ENCODE measurements around the gene PACS1.
"Not testable (repeated sequence)": the region's sequence is repeated elsewhere in the genome, so short reads cannot be mapped to it uniquely, and the experiment has no call there.

The PACS1 gene

DNA sequence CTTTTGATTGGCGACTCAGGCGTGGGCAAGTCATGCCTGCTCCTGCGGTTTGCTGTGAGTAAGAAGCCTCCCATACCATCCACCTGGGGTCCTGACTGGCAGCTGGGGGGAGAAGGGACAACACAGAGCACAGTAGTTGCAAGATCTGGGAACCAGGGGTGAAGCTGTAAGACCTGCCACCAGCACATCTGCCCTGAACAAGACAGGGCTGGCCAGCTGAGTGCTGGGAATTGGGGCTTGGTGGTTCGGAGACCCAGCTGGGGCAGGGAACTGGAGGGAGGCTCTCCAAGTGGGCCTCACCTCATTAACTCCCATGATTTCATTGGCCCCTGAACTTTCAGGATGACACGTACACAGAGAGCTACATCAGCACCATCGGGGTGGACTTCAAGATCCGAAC lies 201.7 kb downstream of the PACS1 start:
- TF ChIP-seq CTCF (conservative IDR thresholded peaks at IDR 0.05; ENCODE audit: low read depth) = no peak
- ChIA-PET CTCF (interaction anchor here (0.5 to 1.9 kb wide), 2 partner anchors 11 to 13 kb away, joined by 5 to 13 read pairs; no protein-coding TSS in a partner anchor), POLR2A (ENCODE audit: low non-redundant PET) (no interaction called here)
- peak overlapping the region; percentile 77 for H3K27ac ChIP-seq
- no peak for DNase-seq (ENCODE audit: low spot score)

DNA sequence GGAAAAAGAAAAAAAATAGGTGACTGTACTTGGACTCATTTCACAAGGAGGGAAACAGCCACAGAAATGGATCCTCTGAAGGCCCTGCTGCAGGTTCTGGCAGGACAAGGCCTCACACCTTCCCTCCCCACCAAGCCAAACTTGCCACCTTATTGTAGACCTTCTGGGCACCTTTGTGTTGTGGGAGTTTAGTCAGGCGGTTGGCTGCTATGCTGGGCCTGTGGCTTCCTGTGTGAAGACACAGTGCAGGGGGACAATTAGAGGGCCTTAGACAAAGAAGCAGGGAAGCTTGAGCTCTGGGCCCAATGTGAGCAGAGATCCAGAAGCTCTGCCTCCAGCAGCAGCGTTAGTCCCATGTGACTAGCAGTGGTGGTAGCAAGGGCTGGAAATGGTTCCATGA lies 202.5 kb downstream of the PACS1 start:
- no peak for DNase-seq (ENCODE audit: low spot score)
- ChIA-PET POLR2A (ENCODE audit: low non-redundant PET) (no interaction called here), CTCF (interaction anchor here (1.4 to 1.9 kb wide), 2 partner anchors 10 to 14 kb away, joined by 3 to 13 read pairs; no protein-coding TSS in a partner anchor)
- no peak for TF ChIP-seq CTCF (conservative IDR thresholded peaks at IDR 0.05; ENCODE audit: low read depth)
- peak overlapping the region; percentile 77 for H3K27ac ChIP-seq

GRCh38 chr11:66274219-66274618 lies 204.1 kb downstream of the PACS1 start:
- ChIA-PET CTCF (interaction anchor here (1.8 kb wide), 1 partner anchor 9 kb away, joined by 4 read pairs; no protein-coding TSS in a partner anchor), POLR2A (ENCODE audit: low non-redundant PET) (interaction anchor here (0.5 kb wide), 1 partner anchor 16 kb away, joined by 3 read pairs; no protein-coding TSS in a partner anchor)
- no peak for DNase-seq (ENCODE audit: low spot score)
- H3K27ac ChIP-seq = peak overlapping the region; percentile 77
- no peak for TF ChIP-seq CTCF (conservative IDR thresholded peaks at IDR 0.05; ENCODE audit: low read depth)

GRCh38 chr11:66275396-66275795 lies 205.3 kb downstream of the PACS1 start:
- no peak for DNase-seq (ENCODE audit: low spot score)
- POLR2A ChIA-PET (ENCODE audit: low non-redundant PET) = no interaction called here
- no peak for TF ChIP-seq CTCF (conservative IDR thresholded peaks at IDR 0.05; ENCODE audit: low read depth)
- CTCF ChIA-PET = no interaction called here
- H3K27ac ChIP-seq = peak overlapping the region; percentile 77

DNA sequence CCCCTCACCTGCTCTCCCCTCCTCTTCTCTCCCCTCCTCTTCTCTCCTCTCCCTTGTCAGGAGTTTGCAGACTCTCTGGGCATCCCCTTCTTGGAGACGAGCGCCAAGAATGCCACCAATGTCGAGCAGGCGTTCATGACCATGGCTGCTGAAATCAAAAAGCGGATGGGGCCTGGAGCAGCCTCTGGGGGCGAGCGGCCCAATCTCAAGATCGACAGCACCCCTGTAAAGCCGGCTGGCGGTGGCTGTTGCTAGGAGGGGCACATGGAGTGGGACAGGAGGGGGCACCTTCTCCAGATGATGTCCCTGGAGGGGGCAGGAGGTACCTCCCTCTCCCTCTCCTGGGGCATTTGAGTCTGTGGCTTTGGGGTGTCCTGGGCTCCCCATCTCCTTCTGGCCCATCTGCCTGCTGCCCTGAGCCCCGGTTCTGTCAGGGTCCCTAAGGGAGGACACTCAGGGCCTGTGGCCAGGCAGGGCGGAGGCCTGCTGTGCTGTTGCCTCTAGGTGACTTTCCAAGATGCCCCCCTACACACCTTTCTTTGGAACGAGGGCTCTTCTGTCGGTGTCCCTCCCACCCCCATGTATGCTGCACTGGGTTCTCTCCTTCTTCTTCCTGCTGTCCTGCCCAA lies 206.0 kb downstream of the PACS1 start:
- CTCF ChIA-PET = no interaction called here
- POLR2A ChIA-PET (ENCODE audit: low non-redundant PET) = no interaction called here
- DNase-seq (ENCODE audit: low spot score) = no peak
- peak overlapping the region; percentile 77 for H3K27ac ChIP-seq
- TF ChIP-seq CTCF (conservative IDR thresholded peaks at IDR 0.05; ENCODE audit: low read depth) = no peak

GRCh38 chr11:66276619-66277018 lies 206.5 kb downstream of the PACS1 start:
- H3K27ac ChIP-seq = peak overlapping the region; percentile 77
- DNase-seq (ENCODE audit: low spot score); POLR2A ChIA-PET (ENCODE audit: low non-redundant PET): not testable (repeated sequence)
- CTCF ChIA-PET = interaction anchor here (0.8 kb wide), 1 partner anchor 35 kb away, joined by 3 read pairs; no protein-coding TSS in a partner anchor

DNA sequence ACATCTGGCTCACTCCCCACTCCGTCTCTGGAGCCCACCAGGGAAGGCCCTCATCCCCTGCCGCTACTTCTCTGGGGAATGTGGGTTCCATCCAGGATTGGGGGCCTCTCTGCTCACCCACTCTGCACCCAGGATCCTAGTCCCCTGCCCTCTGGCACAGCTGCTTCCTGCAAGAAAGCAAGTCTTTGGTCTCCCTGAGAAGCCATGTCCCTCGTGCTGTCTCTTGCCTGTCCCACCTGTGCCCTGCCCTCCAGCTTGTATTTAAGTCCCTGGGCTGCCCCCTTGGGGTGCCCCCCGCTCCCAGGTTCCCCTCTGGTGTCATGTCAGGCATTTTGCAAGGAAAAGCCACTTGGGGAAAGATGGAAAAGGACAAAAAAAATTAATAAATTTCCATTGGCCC lies 207.0 kb downstream of the PACS1 start:
- CTCF ChIA-PET = interaction anchor here (0.8 kb wide), 1 partner anchor 34 kb away, joined by 3 read pairs; no protein-coding TSS in a partner anchor
- DNase-seq (ENCODE audit: low spot score); POLR2A ChIA-PET (ENCODE audit: low non-redundant PET): not testable (repeated sequence)
- H3K27ac ChIP-seq = peak overlapping the region; percentile 77
